Testis (tissue), 2 donors: ENCODE results near the gene AKNAD1.

Experiments
- POLR2A ChIP-seq: fragments of 450-650 bp; IDR thresholded peaks from one replicate; pipeline ENCODE4 v1.6.1; 2017; ENCODE audit warnings: antibody characterized with exemption, mild to moderate bottlenecking, moderate library complexity
- TF ChIP-seq, protein P1 (sequence below), 3 experiments: fragments of 450-650 bp in 2 of 3; fragments of 200-600 bp in 1 of 3; sonication (generic) in 1 of 3; IDR thresholded peaks; one replicate each; pipeline ENCODE4 v1.5.1; 2016 to 2019; ENCODE audit warnings: antibody characterized with exemption in 3 of 3, mild to moderate bottlenecking in 2 of 3, moderate library complexity in 1 of 3

GRCh38 chr1:108896146-108897145 lies 39.6 kb upstream of the AKNAD1 start:
- TF ChIP-seq, protein P1, sequence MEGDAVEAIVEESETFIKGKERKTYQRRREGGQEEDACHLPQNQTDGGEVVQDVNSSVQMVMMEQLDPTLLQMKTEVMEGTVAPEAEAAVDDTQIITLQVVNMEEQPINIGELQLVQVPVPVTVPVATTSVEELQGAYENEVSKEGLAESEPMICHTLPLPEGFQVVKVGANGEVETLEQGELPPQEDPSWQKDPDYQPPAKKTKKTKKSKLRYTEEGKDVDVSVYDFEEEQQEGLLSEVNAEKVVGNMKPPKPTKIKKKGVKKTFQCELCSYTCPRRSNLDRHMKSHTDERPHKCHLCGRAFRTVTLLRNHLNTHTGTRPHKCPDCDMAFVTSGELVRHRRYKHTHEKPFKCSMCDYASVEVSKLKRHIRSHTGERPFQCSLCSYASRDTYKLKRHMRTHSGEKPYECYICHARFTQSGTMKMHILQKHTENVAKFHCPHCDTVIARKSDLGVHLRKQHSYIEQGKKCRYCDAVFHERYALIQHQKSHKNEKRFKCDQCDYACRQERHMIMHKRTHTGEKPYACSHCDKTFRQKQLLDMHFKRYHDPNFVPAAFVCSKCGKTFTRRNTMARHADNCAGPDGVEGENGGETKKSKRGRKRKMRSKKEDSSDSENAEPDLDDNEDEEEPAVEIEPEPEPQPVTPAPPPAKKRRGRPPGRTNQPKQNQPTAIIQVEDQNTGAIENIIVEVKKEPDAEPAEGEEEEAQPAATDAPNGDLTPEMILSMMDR (IDR thresholded peaks at IDR 0.05), result no peak
- no peak for TF ChIP-seq POLR2A
